HCT116 (cell line): Measurements from ENCODE around the gene ATP5PD. TPM values are rescaled to one million over a fixed set of nuclear protein-coding genes. Genes with fewer than 3 reads are reported as not detected.

Source experiments
- ATAC-seq: fragments of 200-7000 bp; cut with Tn5 transposase; 2 replicates; pipeline ENCODE4 v1.9.1; 2020; ENCODE audit warnings: mild to moderate bottlenecking, moderate library complexity
- BruUV-seq: library from RNA; stranded (reverse); fragments of 400-500 nt; replicated peaks from 2 replicates; lab custom pipeline; 2021; lab: Mats Ljungman, UMichigan
- CTCF ChIA-PET: fragments of 300-600 bp; sonication (Branson Sonifier 250); formaldehyde crosslinking; loops from one replicate; lab custom pipeline; 2021; ENCODE audit warnings: antibody characterized with exemption; lab: Charles Lee
- POLR2A ChIA-PET: fragments of 300-600, 350-600 bp; sonication (Branson Sonifier 250); formaldehyde crosslinking; loops from one replicate; lab custom pipeline; 2021; ENCODE audit warnings: antibody characterized with exemption; lab: Charles Lee
- RAD21 ChIA-PET, 2 experiments: fragments of 300-600 bp; sonication (Branson Sonifier 250); formaldehyde crosslinking; loops; one replicate each; lab custom pipeline; 2023; ENCODE audit warnings: low total read pairs in 2 of 2; ENCODE audit not compliant: uncharacterized antibody in 2 of 2, unreplicated experiment in 2 of 2, low non-redundant PET in 1 of 2; lab: Charles Lee
- DNase-seq: peaks from one replicate; pipeline ENCODE4 v3.0.0-alpha.2; 2010; ENCODE audit warnings: low read depth, low spot score
- H2AFZ ChIP-seq: fragments of 200-600 bp; shearing (Covaris generic), sonication (generic); 2 replicates; pipeline ENCODE4 v1.6.1; 2017; ENCODE audit warnings: low read depth, mixed run types, mixed read lengths, antibody characterized with exemption, low read length; ENCODE audit not compliant: poor library complexity, severe bottlenecking
- H3K27ac ChIP-seq: 2 replicates; pipeline ENCODE4 v1.5.1; 2012; ENCODE audit warnings: low read depth, low read length
- H3K27me3 ChIP-seq: fragments of 200-600 bp; sonication (generic); 2 replicates; pipeline ENCODE4 v1.6.1; 2016; ENCODE audit warnings: mixed run types, low read length, mixed read lengths; ENCODE audit not compliant: insufficient read depth
- H3K36me3 ChIP-seq, 2 experiments: fragments of 200-500 bp in 1 of 2; fragments of 200-600 bp in 1 of 2; sonication (Bioruptor generic) in 1 of 2; sonication (generic) in 1 of 2; 2 replicates each; pipeline versions ENCODE4 v1.5.1 to v1.6.1; 2014 to 2016; ENCODE audit warnings: low read length in 2 of 2, inconsistent platforms in 1 of 2, mixed read lengths in 1 of 2, mixed run types in 1 of 2; ENCODE audit not compliant: insufficient read depth in 2 of 2, control insufficient read depth in 1 of 2
- H3K4me1 ChIP-seq, 2 experiments: fragments of 200-600 bp in 1 of 2; sonication (generic) in 1 of 2; 2 replicates each; pipeline versions ENCODE4 v1.5.1 to v1.6.1; 2012 to 2017; ENCODE audit warnings: low read length in 2 of 2, inconsistent platforms in 1 of 2, mild to moderate bottlenecking in 1 of 2, mixed read lengths in 1 of 2, mixed run types in 1 of 2, moderate library complexity in 1 of 2; ENCODE audit not compliant: insufficient read depth in 2 of 2, control insufficient read depth in 1 of 2
- H3K4me2 ChIP-seq: fragments of 200-600 bp; sonication (generic); 2 replicates; pipeline ENCODE4 v1.6.1; 2017; ENCODE audit warnings: mixed run types, low read length, mixed read lengths
- H3K4me3 ChIP-seq, 2 experiments: fragments of 200-600 bp in 1 of 2; sonication (generic) in 1 of 2; replicated peaks in 1 of 2; 2 replicates each; pipeline ENCODE4 v1.5.1; 2011 to 2016; ENCODE audit warnings: low read length in 2 of 2, control low read depth in 1 of 2, low read depth in 1 of 2, mild to moderate bottlenecking in 1 of 2, mixed read lengths in 1 of 2, mixed run types in 1 of 2
- H3K79me2 ChIP-seq: fragments of 200-600 bp; sonication (generic); 2 replicates; pipeline ENCODE4 v1.6.1; 2017; ENCODE audit warnings: mild to moderate bottlenecking, mixed run types, low read length, moderate library complexity, mixed read lengths; ENCODE audit not compliant: insufficient read depth
- H3K9ac ChIP-seq: fragments of 200-600 bp; sonication (generic); 2 replicates; pipeline ENCODE4 v1.6.1; 2016; ENCODE audit warnings: low read length, mixed read lengths
- H3K9me2 ChIP-seq: fragments of 200-600 bp; sonication (generic), shearing (Covaris generic); 2 replicates; pipeline ENCODE4 v1.6.1; 2017; ENCODE audit warnings: mixed run types, mild to moderate bottlenecking, moderate library complexity; ENCODE audit not compliant: insufficient read depth
- H3K9me3 ChIP-seq, 2 experiments: fragments of 200-500 bp in 1 of 2; fragments of 200-600 bp in 1 of 2; sonication (Bioruptor generic) in 1 of 2; sonication (generic) in 1 of 2; 2 replicates each; pipeline ENCODE4 v1.6.1; 2014 to 2017; ENCODE audit warnings: low read length in 2 of 2, mixed read lengths in 2 of 2, inconsistent platforms in 1 of 2, low read depth in 1 of 2, mild to moderate bottlenecking in 1 of 2, mixed run types in 1 of 2, moderate library complexity in 1 of 2; ENCODE audit not compliant: control insufficient read depth in 1 of 2, insufficient read depth in 1 of 2
- H4K20me1 ChIP-seq: fragments of 200-600 bp; sonication (generic), shearing (Covaris generic); 2 replicates; pipeline ENCODE4 v1.6.1; 2017; ENCODE audit warnings: mixed run types, mild to moderate bottlenecking, moderate library complexity; ENCODE audit not compliant: insufficient read depth
- CBX3 ChIP-seq: IDR thresholded peaks from 2 replicates; pipeline ENCODE4 v1.6.1; 2012; ENCODE audit warnings: low read depth
- CEBPB ChIP-seq: IDR thresholded peaks from 2 replicates; pipeline ENCODE4 v1.6.1; 2012; ENCODE audit warnings: low read depth
- EZH2phosphoT487 ChIP-seq: fragments of 200-600 bp; IDR thresholded peaks from 2 replicates; pipeline ENCODE4 v1.6.1; 2018; ENCODE audit warnings: antibody characterized with exemption, borderline replicate concordance
- FOSL1 ChIP-seq: IDR thresholded peaks from 2 replicates; pipeline ENCODE4 v1.6.1; 2012; ENCODE audit warnings: low read depth
- JUND ChIP-seq: IDR thresholded peaks from 2 replicates; pipeline ENCODE4 v1.6.1; 2012
- POLR2A ChIP-seq: IDR thresholded peaks from 2 replicates; pipeline ENCODE4 v1.7.0; 2011; ENCODE audit warnings: borderline replicate concordance; ENCODE audit not compliant: insufficient read depth, insufficient read length; ENCODE audit errors: extremely low read depth
- SIN3A ChIP-seq: IDR thresholded peaks from 2 replicates; pipeline ENCODE4 v1.6.1; 2012; ENCODE audit warnings: low read depth
- TCF7L2 ChIP-seq: IDR thresholded peaks from 2 replicates; pipeline ENCODE4 v1.7.0; 2011; ENCODE audit warnings: borderline replicate concordance, inconsistent platforms; ENCODE audit not compliant: insufficient read depth, insufficient read length; ENCODE audit errors: extremely low read depth
- YY1 ChIP-seq: IDR thresholded peaks from 2 replicates; pipeline ENCODE4 v1.6.1; 2011; ENCODE audit warnings: low read length, low read depth, moderate library complexity, mild to moderate bottlenecking; ENCODE audit not compliant: insufficient replicate concordance; ENCODE audit errors: extremely low read depth
- ZFX ChIP-seq: fragments of 450-650 bp; IDR thresholded peaks from 2 replicates; pipeline ENCODE4 v1.6.1; 2017
- intact Hi-C: fragments of 100-400 bp; cut with micrococcal nuclease; formaldehyde crosslinking; loops from 2 replicates; pipeline ENCODE4 v1.10.0; 2022
- total RNA-seq: library from RNA; stranded (reverse); gene quantifications from one replicate; pipeline ENCODE4 v1.2.1, GENCODE V29; 2021; ENCODE audit not compliant: unreplicated experiment
- TF ChIP-seq, protein P1 (sequence below): IDR thresholded peaks from 2 replicates; pipeline ENCODE4 v1.6.1; 2012
- TF ChIP-seq, protein P2 (sequence below): IDR thresholded peaks from 2 replicates; pipeline ENCODE4 v1.6.1; 2012; ENCODE audit warnings: low read depth
- TF ChIP-seq, protein P3 (sequence below), 3 experiments: fragments of 200-600 bp in 1 of 3; sonication (generic) in 1 of 3; IDR thresholded peaks in 2 of 3; conservative IDR thresholded peaks in 1 of 3; 2 replicates each; pipeline ENCODE4 v1.5.1; 2012 to 2017; ENCODE audit warnings: low read depth in 2 of 3, low read length in 2 of 3, antibody characterized with exemption in 1 of 3, borderline replicate concordance in 1 of 3, control low read depth in 1 of 3, mild to moderate bottlenecking in 1 of 3, mixed read lengths in 1 of 3, mixed run types in 1 of 3, moderate library complexity in 1 of 3; ENCODE audit not compliant: insufficient read depth in 1 of 3

The ATP5PD gene
- total RNA-seq, 1 experiment from 2014 or later, result 407 TPM

DNA sequence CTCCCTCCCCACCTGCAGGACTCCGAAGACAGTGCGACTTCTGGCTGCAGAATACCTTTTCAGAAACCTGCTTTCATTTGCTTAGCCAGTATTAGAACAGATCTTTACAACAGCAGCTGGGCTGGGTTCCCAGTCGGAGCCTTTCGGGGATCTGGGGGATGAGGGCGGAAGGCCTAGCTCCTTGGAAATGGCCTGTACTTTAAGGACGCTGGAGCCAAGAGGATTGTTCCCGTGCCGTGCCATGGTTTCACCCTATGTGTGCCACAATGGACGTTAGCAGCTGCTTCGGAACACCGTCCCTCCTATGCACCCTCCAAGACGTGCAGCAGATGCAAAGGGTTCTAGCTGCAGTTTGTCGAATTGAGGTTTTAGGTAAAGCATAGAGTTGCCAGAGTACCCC lies 16.4 kb upstream of the ATP5PD start:
- H3K36me3 ChIP-seq, result peaks cover 24 to 41% of the 10 kb centered on the region in 2 experiments; a peak in 3 of 4 replicates
- CTCF ChIA-PET, result interaction anchor here (0.6 kb wide), 1 partner anchor 68 kb away, joined by 3 read pairs; the partner anchor contains the start of gene NT5C
- RAD21 ChIA-PET, result no interaction called here
- no peaks in the 10 kb centered on the region for H3K9me2 ChIP-seq
- no TSS peak for BruUV-seq
- H3K27me3 ChIP-seq, result no peaks in the 10 kb centered on the region
- no peak overlapping the region for H2AFZ ChIP-seq
- no peaks in the 10 kb centered on the region for H3K79me2 ChIP-seq
- no peak overlapping the region for H3K27ac ChIP-seq
- no peak overlapping the region for H3K4me2 ChIP-seq
- no peak overlapping the region for H3K9ac ChIP-seq
- H3K4me1 ChIP-seq, result no peaks in the 10 kb centered on the region
- H3K9me3 ChIP-seq, result no peaks in the 10 kb centered on the region
- no peaks in the 10 kb centered on the region for H4K20me1 ChIP-seq
- TF ChIP-seq TCF7L2, result no peak
- TF ChIP-seq CBX3, result no peak
- TF ChIP-seq JUND, result no peak
- no peak for TF ChIP-seq ZFX
- TF ChIP-seq, protein P1, sequence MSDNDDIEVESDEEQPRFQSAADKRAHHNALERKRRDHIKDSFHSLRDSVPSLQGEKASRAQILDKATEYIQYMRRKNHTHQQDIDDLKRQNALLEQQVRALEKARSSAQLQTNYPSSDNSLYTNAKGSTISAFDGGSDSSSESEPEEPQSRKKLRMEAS, result no peak
- TF ChIP-seq SIN3A, result no peak
- no peak for TF ChIP-seq YY1
- no peak for TF ChIP-seq POLR2A
- TF ChIP-seq FOSL1, result no peak
- TF ChIP-seq EZH2phosphoT487, result no peak
- TF ChIP-seq, protein P2, sequence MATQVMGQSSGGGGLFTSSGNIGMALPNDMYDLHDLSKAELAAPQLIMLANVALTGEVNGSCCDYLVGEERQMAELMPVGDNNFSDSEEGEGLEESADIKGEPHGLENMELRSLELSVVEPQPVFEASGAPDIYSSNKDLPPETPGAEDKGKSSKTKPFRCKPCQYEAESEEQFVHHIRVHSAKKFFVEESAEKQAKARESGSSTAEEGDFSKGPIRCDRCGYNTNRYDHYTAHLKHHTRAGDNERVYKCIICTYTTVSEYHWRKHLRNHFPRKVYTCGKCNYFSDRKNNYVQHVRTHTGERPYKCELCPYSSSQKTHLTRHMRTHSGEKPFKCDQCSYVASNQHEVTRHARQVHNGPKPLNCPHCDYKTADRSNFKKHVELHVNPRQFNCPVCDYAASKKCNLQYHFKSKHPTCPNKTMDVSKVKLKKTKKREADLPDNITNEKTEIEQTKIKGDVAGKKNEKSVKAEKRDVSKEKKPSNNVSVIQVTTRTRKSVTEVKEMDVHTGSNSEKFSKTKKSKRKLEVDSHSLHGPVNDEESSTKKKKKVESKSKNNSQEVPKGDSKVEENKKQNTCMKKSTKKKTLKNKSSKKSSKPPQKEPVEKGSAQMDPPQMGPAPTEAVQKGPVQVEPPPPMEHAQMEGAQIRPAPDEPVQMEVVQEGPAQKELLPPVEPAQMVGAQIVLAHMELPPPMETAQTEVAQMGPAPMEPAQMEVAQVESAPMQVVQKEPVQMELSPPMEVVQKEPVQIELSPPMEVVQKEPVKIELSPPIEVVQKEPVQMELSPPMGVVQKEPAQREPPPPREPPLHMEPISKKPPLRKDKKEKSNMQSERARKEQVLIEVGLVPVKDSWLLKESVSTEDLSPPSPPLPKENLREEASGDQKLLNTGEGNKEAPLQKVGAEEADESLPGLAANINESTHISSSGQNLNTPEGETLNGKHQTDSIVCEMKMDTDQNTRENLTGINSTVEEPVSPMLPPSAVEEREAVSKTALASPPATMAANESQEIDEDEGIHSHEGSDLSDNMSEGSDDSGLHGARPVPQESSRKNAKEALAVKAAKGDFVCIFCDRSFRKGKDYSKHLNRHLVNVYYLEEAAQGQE, result no peak
- TF ChIP-seq CEBPB, result no peak
- TF ChIP-seq, protein P3, sequence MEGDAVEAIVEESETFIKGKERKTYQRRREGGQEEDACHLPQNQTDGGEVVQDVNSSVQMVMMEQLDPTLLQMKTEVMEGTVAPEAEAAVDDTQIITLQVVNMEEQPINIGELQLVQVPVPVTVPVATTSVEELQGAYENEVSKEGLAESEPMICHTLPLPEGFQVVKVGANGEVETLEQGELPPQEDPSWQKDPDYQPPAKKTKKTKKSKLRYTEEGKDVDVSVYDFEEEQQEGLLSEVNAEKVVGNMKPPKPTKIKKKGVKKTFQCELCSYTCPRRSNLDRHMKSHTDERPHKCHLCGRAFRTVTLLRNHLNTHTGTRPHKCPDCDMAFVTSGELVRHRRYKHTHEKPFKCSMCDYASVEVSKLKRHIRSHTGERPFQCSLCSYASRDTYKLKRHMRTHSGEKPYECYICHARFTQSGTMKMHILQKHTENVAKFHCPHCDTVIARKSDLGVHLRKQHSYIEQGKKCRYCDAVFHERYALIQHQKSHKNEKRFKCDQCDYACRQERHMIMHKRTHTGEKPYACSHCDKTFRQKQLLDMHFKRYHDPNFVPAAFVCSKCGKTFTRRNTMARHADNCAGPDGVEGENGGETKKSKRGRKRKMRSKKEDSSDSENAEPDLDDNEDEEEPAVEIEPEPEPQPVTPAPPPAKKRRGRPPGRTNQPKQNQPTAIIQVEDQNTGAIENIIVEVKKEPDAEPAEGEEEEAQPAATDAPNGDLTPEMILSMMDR (IDR thresholded peaks at IDR 0.05 in 2 of 3, conservative IDR thresholded peaks at IDR 0.05 in 1 of 3; ENCODE audit: borderline replicate concordance in 1 of 3, insufficient read depth in 1 of 3, low read depth in 2 of 3, low read length in 2 of 3), result no peak
- H3K4me3 ChIP-seq, result no peak overlapping the region
- no peak for ATAC-seq
- intact Hi-C loops, result no loop called here
- no peak for DNase-seq
- POLR2A ChIA-PET, result interaction anchor here (1.1 to 1.2 kb wide), 2 partner anchors 25 to 61 kb away, joined by 3 to 5 read pairs; partner anchors contain the start of gene SLC16A5
